H9 (cell line): ENCODE results near the gene BAX. TPM values are rescaled to one million over a fixed set of nuclear protein-coding genes. Genes with fewer than 3 reads are reported as not detected.

ENCODE experiments used
- DNase-seq: peaks from one replicate; pipeline ENCODE4 v3.0.0-alpha.2; 2017
- H2AFZ ChIP-seq: one replicate; pipeline ENCODE4 v1.6.1; 2013; ENCODE audit warnings: mild to moderate bottlenecking, low read length, control low read depth, moderate library complexity
- H2AK5ac ChIP-seq: 2 replicates; pipeline ENCODE4 v1.6.1; 2013; ENCODE audit warnings: low read length, control low read depth, mixed read lengths; ENCODE audit not compliant: insufficient read length
- H2BK120ac ChIP-seq: one replicate; pipeline ENCODE4 v1.6.1; 2013; ENCODE audit warnings: low read depth, mild to moderate bottlenecking, low read length, control low read depth, inconsistent platforms; ENCODE audit not compliant: poor library complexity, severe bottlenecking
- H2BK12ac ChIP-seq: 2 replicates; pipeline ENCODE4 v1.6.1; 2013; ENCODE audit warnings: low read length, control low read depth, mixed read lengths, low read depth; ENCODE audit not compliant: insufficient read length
- H2BK15ac ChIP-seq: 2 replicates; pipeline ENCODE4 v1.6.1; 2013; ENCODE audit warnings: low read depth, low read length, control low read depth
- H2BK20ac ChIP-seq: one replicate; pipeline ENCODE4 v1.6.1; 2013; ENCODE audit warnings: low read depth, mild to moderate bottlenecking, low read length, control low read depth, inconsistent platforms; ENCODE audit not compliant: poor library complexity, severe bottlenecking
- H2BK5ac ChIP-seq: 2 replicates; pipeline ENCODE4 v1.6.1; 2013; ENCODE audit warnings: low read length, control low read depth, mixed read lengths; ENCODE audit not compliant: insufficient read length
- H3K14ac ChIP-seq: 2 replicates; pipeline ENCODE4 v1.6.1; 2013; ENCODE audit warnings: low read length, control low read depth; ENCODE audit not compliant: insufficient read depth
- H3K18ac ChIP-seq: 2 replicates; pipeline ENCODE4 v1.6.1; 2013; ENCODE audit warnings: low read depth, mild to moderate bottlenecking, mixed read lengths, low read length, control low read depth; ENCODE audit not compliant: insufficient read length
- H3K23ac ChIP-seq: 2 replicates; pipeline ENCODE4 v1.6.1; 2013; ENCODE audit warnings: low read length, control low read depth, mixed read lengths, low read depth; ENCODE audit not compliant: insufficient read length
- H3K23me2 ChIP-seq: 2 replicates; pipeline ENCODE4 v1.6.1; 2013; ENCODE audit warnings: low read depth, mild to moderate bottlenecking, mixed read lengths, low read length, control low read depth; ENCODE audit not compliant: insufficient read length, poor library complexity, severe bottlenecking
- H3K27ac ChIP-seq: 2 replicates; pipeline ENCODE4 v1.5.1; 2013; ENCODE audit warnings: low read length, control low read depth, mixed read lengths, low read depth; ENCODE audit not compliant: insufficient read length
- H3K27me3 ChIP-seq: 2 replicates; pipeline ENCODE4 v1.6.1; 2013; ENCODE audit warnings: low read length, control low read depth, inconsistent platforms; ENCODE audit not compliant: insufficient read depth
- H3K4ac ChIP-seq: 2 replicates; pipeline ENCODE4 v1.6.1; 2013; ENCODE audit warnings: low read depth, mild to moderate bottlenecking, control low read depth, inconsistent platforms, low read length, moderate library complexity
- H3K4me1 ChIP-seq: 2 replicates; pipeline ENCODE4 v1.6.1; 2013; ENCODE audit warnings: low read length, control low read depth, inconsistent platforms; ENCODE audit not compliant: insufficient read depth
- H3K4me2 ChIP-seq: 2 replicates; pipeline ENCODE4 v1.6.1; 2013; ENCODE audit warnings: low read length, control low read depth, mixed read lengths; ENCODE audit not compliant: insufficient read length, insufficient read depth
- H3K56ac ChIP-seq: 2 replicates; pipeline ENCODE4 v1.6.1; 2013; ENCODE audit warnings: low read depth, mild to moderate bottlenecking, mixed read lengths, low read length, control low read depth; ENCODE audit not compliant: insufficient read length
- H3K79me1 ChIP-seq: 2 replicates; pipeline ENCODE4 v1.6.1; 2013; ENCODE audit warnings: low read depth, mild to moderate bottlenecking, moderate library complexity, low read length, control low read depth, inconsistent platforms; ENCODE audit not compliant: insufficient read depth, poor library complexity, severe bottlenecking
- H3K79me2 ChIP-seq: 2 replicates; pipeline ENCODE4 v1.6.1; 2013; ENCODE audit warnings: low read length, control low read depth, inconsistent platforms; ENCODE audit not compliant: insufficient read depth
- H3K9ac ChIP-seq: 2 replicates; pipeline ENCODE4 v1.6.1; 2013; ENCODE audit warnings: low read length, control low read depth, mixed read lengths; ENCODE audit not compliant: insufficient read length; ENCODE audit errors: extremely low read depth
- H3K9me3 ChIP-seq: one replicate; pipeline ENCODE4 v1.6.1; 2013; ENCODE audit warnings: low read depth, low read length, inconsistent platforms; ENCODE audit not compliant: control insufficient read depth
- H3T11ph ChIP-seq: one replicate; pipeline ENCODE4 v1.6.1; 2013; ENCODE audit warnings: mild to moderate bottlenecking, low read length, control low read depth, inconsistent platforms
- H4K20me1 ChIP-seq: one replicate; pipeline ENCODE4 v1.6.1; 2013; ENCODE audit not compliant: control insufficient read depth, insufficient read length, insufficient read depth
- H4K5ac ChIP-seq: 2 replicates; pipeline ENCODE4 v1.6.1; 2013; ENCODE audit warnings: low read depth, mild to moderate bottlenecking, mixed read lengths, low read length, control low read depth; ENCODE audit not compliant: insufficient read length
- H4K8ac ChIP-seq: replicated peaks from 2 replicates; pipeline ENCODE4 v1.6.1; 2013; ENCODE audit warnings: low read length, control low read depth, mixed read lengths, low read depth; ENCODE audit not compliant: insufficient read length
- H4K91ac ChIP-seq: 2 replicates; pipeline ENCODE4 v1.6.1; 2013; ENCODE audit warnings: low read depth, mild to moderate bottlenecking, moderate library complexity, mixed read lengths, low read length, control low read depth; ENCODE audit not compliant: insufficient read length
- H3K27ac Mint-ChIP-seq, 3 experiments: 2 replicates in 2 of 3; 3 replicates in 1 of 3; pipeline ENCODE4 v1.8.0; 2020 to 2021; ENCODE audit warnings: mixed read lengths in 3 of 3, mild to moderate bottlenecking in 1 of 3, moderate library complexity in 1 of 3
- H3K27me3 Mint-ChIP-seq: 2 replicates; pipeline ENCODE4 v1.8.0; 2021; ENCODE audit warnings: low read depth, mild to moderate bottlenecking, moderate library complexity, mixed read lengths
- H3K36me3 Mint-ChIP-seq, 3 experiments: 2 replicates in 2 of 3; 3 replicates in 1 of 3; pipeline ENCODE4 v1.8.0; 2020 to 2021; ENCODE audit warnings: low read depth in 3 of 3, mixed read lengths in 3 of 3; ENCODE audit not compliant: insufficient read depth in 1 of 3
- H3K4me1 Mint-ChIP-seq, 2 experiments: 2 replicates each; pipeline ENCODE4 v1.8.0; 2020; ENCODE audit warnings: mixed read lengths in 2 of 2
- H3K4me3 Mint-ChIP-seq, 2 experiments: 2 replicates in 1 of 2; 3 replicates in 1 of 2; pipeline ENCODE4 v1.8.0; 2020 to 2021; ENCODE audit warnings: mild to moderate bottlenecking in 2 of 2, mixed read lengths in 2 of 2, moderate library complexity in 1 of 2
- H3K9me3 Mint-ChIP-seq, 2 experiments: 2 replicates in 1 of 2; 3 replicates in 1 of 2; pipeline ENCODE4 v1.8.0; 2020; ENCODE audit warnings: mild to moderate bottlenecking in 2 of 2, mixed read lengths in 2 of 2, moderate library complexity in 1 of 2
- CTCF ChIP-seq: fragments of 200-600 bp; sonication (generic); conservative IDR thresholded peaks from 3 replicates; pipeline ENCODE4 v1.8.0; 2021; ENCODE audit warnings: antibody characterized with exemption, mild to moderate bottlenecking
- WGBS: extraction: QIAGEN DNeasy Blood & Tissue Kit; methylation state at CpG from one replicate; pipeline ENCODE4 v1.1.7; 2013; ENCODE audit warnings: missing lambda C conversion rate, low lambda C conversion rate, mixed read lengths; ENCODE audit not compliant: insufficient read length; ENCODE audit errors: extremely low coverage; 5-methylcytosine and 5-hydroxymethylcytosine counted together
- total RNA-seq: library from RNA; stranded (reverse); gene quantifications from 2 replicates; pipeline ENCODE4 v1.2.1, GENCODE V29; 2021

Gene BAX
- total RNA-seq, 1 experiment from 2014 or later: 310 TPM

DNA sequence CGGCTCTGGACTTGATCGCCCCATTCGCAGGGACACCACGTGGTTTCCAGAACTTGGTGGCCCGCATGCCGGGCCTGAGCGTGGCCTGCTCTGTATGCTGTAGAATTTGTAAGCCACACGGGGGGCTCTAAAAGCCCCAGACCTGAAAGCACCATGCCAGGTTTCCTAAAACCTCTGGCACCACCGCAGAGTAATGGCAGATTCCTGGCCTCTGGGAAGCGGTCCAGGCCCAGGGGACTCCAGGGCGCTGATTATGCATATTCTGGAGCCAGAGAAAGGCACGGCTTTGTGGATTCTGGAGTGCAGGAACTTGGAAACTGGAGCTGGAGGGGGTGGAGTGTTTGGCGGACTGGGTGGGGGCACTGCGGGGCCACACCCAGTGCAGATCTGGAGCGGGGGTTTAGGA lies 14.1 kb downstream of the BAX start:
- TF ChIP-seq CTCF: no peak
- no peak overlapping the region for H4K5ac ChIP-seq
- H2BK12ac ChIP-seq: no peak overlapping the region
- H3K18ac ChIP-seq: no peak overlapping the region
- H3K4me1 Mint-ChIP-seq: peaks cover 21 to 40% of the 10 kb centered on the region in 2 experiments
- H3K27ac ChIP-seq: no peak overlapping the region
- peaks cover 37 to 57% (median 55%) of the 10 kb centered on the region in 3 experiments; a peak in 6 of 7 replicates for H3K36me3 Mint-ChIP-seq
- no peaks in the 10 kb centered on the region for H3K79me1 ChIP-seq
- H3T11ph ChIP-seq: no peak overlapping the region
- H4K8ac ChIP-seq: no peak overlapping the region
- no peak overlapping the region for H2AK5ac ChIP-seq
- H3K56ac ChIP-seq: no peak overlapping the region
- peaks cover 3% of the 10 kb centered on the region for H4K20me1 ChIP-seq
- no peak overlapping the region for H2BK5ac ChIP-seq
- no peak overlapping the region for H4K91ac ChIP-seq
- no peak overlapping the region for H3K9ac ChIP-seq
- H3K4me2 ChIP-seq: no peak overlapping the region
- H3K4me1 ChIP-seq: no peaks in the 10 kb centered on the region
- H2BK120ac ChIP-seq: no peak overlapping the region
- no peak overlapping the region for H2AFZ ChIP-seq
- no peak for DNase-seq
- no CpG with 5 or more reads among the region's 15 CpGs for WGBS
- no peak overlapping the region for H2BK15ac ChIP-seq
- no peaks in the 10 kb centered on the region for H3K79me2 ChIP-seq
- H3K4me3 Mint-ChIP-seq: no peak overlapping the region
- H3K23ac ChIP-seq: no peak overlapping the region
- peaks cover 0 to 5% of the 10 kb centered on the region in 2 experiments; a peak in 1 of 5 replicates for H3K9me3 Mint-ChIP-seq
- H3K27me3 ChIP-seq: no peaks in the 10 kb centered on the region
- H3K27ac Mint-ChIP-seq: no peak overlapping the region
- peaks cover 13% of the 10 kb centered on the region for H3K23me2 ChIP-seq
- H3K14ac ChIP-seq: no peak overlapping the region
- H2BK20ac ChIP-seq: no peak overlapping the region
- no peak overlapping the region for H3K4ac ChIP-seq
- peaks cover 2% of the 10 kb centered on the region; the same call in 1 of the 2 replicates for H3K27me3 Mint-ChIP-seq
- no peaks in the 10 kb centered on the region for H3K9me3 ChIP-seq
